HepG2 (cell line): Measurements from ENCODE around the gene NCOA7. TPM values are rescaled to one million over a fixed set of nuclear protein-coding genes. Genes with fewer than 3 reads are reported as not detected.

Experiments
- ATAC-seq: fragments of 200-7000 bp; cut with Tn5 transposase; 3 replicates; pipeline ENCODE4 v1.9.1; 2020; ENCODE audit warnings: mild to moderate bottlenecking, moderate library complexity
- BruUV-seq: library from RNA; stranded (reverse); fragments of 400-500 nt; replicated peaks from 2 replicates; lab custom pipeline; 2021; lab: Mats Ljungman, UMichigan
- CTCF ChIA-PET: fragments of 300-600 bp; formaldehyde crosslinking; extraction: SDS; loops from one replicate; lab custom pipeline; 2021; ENCODE audit warnings: low total read pairs, inconsistent platforms, low intra/inter-chr PET ratio; lab: Yijun Ruan, JAX
- POLR2A ChIA-PET: fragments of 350-600 bp; sonication (Branson Sonifier 250); formaldehyde crosslinking; loops from one replicate; lab custom pipeline; 2020; ENCODE audit warnings: antibody characterized with exemption, inconsistent platforms; lab: Yijun Ruan, JAX
- DNase-seq: peaks from one replicate; pipeline ENCODE4 v3.0.0-alpha.2; 2015; ENCODE audit warnings: low spot score
- FAIRE-seq: peaks from 3 replicates; lab custom pipeline; 2011; peaks lifted over from hg19 to GRCh38; lab: Jason Lieb, UNC
- H2AFZ ChIP-seq: one replicate; pipeline ENCODE4 v1.6.1; 2011; ENCODE audit warnings: low read length, inconsistent platforms
- H3K27ac ChIP-seq: fragments of 300-600 bp; 3 replicates; pipeline ENCODE4 v1.8.0; 2011; ENCODE audit warnings: mixed run types, mild to moderate bottlenecking, mixed read lengths, low read length, inconsistent platforms; ENCODE audit not compliant: insufficient read depth; ENCODE audit errors: extremely low read length
- H3K27me3 ChIP-seq, 2 experiments: fragments of 200-600 bp in 1 of 2; 2 replicates in 1 of 2; 3 replicates in 1 of 2; pipeline versions ENCODE4 v1.6.0 to v1.8.0; 2011; ENCODE audit warnings: low read length in 2 of 2, mild to moderate bottlenecking in 2 of 2, moderate library complexity in 2 of 2, inconsistent platforms in 1 of 2; ENCODE audit not compliant: insufficient read depth in 2 of 2, control insufficient read depth in 1 of 2
- H3K36me3 ChIP-seq, 2 experiments: fragments of 200-600 bp in 1 of 2; replicated peaks in 1 of 2; 2 replicates in 1 of 2; 3 replicates in 1 of 2; pipeline versions ENCODE4 v1.5.1 to v1.8.0; 2011; ENCODE audit warnings: low read length in 2 of 2, inconsistent platforms in 1 of 2; ENCODE audit not compliant: insufficient read depth in 2 of 2, control insufficient read depth in 1 of 2
- H3K4me1 ChIP-seq: 2 replicates; pipeline ENCODE4 v1.5.1; 2012; ENCODE audit warnings: low read length, inconsistent platforms; ENCODE audit not compliant: insufficient read depth
- H3K4me2 ChIP-seq: 2 replicates; pipeline ENCODE4 v1.6.0; 2011; ENCODE audit warnings: low read depth, low read length, inconsistent platforms
- H3K4me3 ChIP-seq, 3 experiments: fragments of 200-600 bp in 1 of 3; sonication (generic), shearing (Covaris generic) in 1 of 3; replicated peaks in 1 of 3; 2 replicates each; pipeline ENCODE4 v1.5.1; 2011 to 2016; ENCODE audit warnings: low read length in 3 of 3, inconsistent platforms in 2 of 3, low read depth in 2 of 3, mild to moderate bottlenecking in 2 of 3, control low read depth in 1 of 3, mixed read lengths in 1 of 3; ENCODE audit not compliant: insufficient read depth in 1 of 3
- H3K79me2 ChIP-seq: one replicate; pipeline ENCODE4 v1.6.1; 2011; ENCODE audit warnings: low read length, inconsistent platforms; ENCODE audit not compliant: insufficient read depth
- H3K9ac ChIP-seq: 2 replicates; pipeline ENCODE4 v1.6.0; 2011; ENCODE audit warnings: mild to moderate bottlenecking, low read depth, low read length, inconsistent platforms; ENCODE audit not compliant: insufficient read depth
- H3K9me3 ChIP-seq: 2 replicates; pipeline ENCODE4 v1.5.1; 2012; ENCODE audit warnings: mild to moderate bottlenecking, low read length
- H4K20me1 ChIP-seq: 2 replicates; pipeline ENCODE4 v1.6.0; 2011; ENCODE audit warnings: inconsistent platforms, mild to moderate bottlenecking, low read length, moderate library complexity; ENCODE audit not compliant: insufficient read depth
- CREB1 ChIP-seq, 2 experiments: fragments of 450-650 bp in 1 of 2; IDR thresholded peaks; 2 replicates each; pipeline ENCODE4 v1.6.1; 2016 to 2017; ENCODE audit warnings: control low read depth in 1 of 2, mild to moderate bottlenecking in 1 of 2, missing compliant biosample characterization in 1 of 2, missing genetic modification characterization in 1 of 2
- DMAP1 ChIP-seq: IDR thresholded peaks from 2 replicates; pipeline ENCODE4 v1.6.1; 2016
- FOXK2 ChIP-seq: fragments of 450-650 bp; IDR thresholded peaks from 2 replicates; pipeline ENCODE4 v1.6.1; 2016
- ZNF468 ChIP-seq: sonication (generic); formaldehyde crosslinking; IDR thresholded peaks from 2 replicates; pipeline ENCODE4 v1.8.0; 2022; ENCODE audit warnings: mild to moderate bottlenecking, moderate library complexity, missing genetic modification reagents
- WGBS: methylation state at CpG from one replicate; pipeline ENCODE4 v1.1.6; 2017; ENCODE audit warnings: low lambda C conversion rate; 5-methylcytosine and 5-hydroxymethylcytosine counted together
- in situ Hi-C: cut with HindIII; loops from 2 replicates; pipeline ENCODE4 v1.10.0; 2017; ENCODE audit warnings: low pct_unique_long_range_greater_than_20kb; ENCODE audit not compliant: extremely low pct_ligation_motif_present
- intact Hi-C: fragments of 100-400 bp; cut with micrococcal nuclease; formaldehyde crosslinking; loops from one replicate; pipeline ENCODE4 v1.10.0; 2022; ENCODE audit not compliant: unreplicated experiment
- polyA plus RNA-seq, 8 experiments: library from polyadenylated mRNA; depleted of rRNA in 3 of 8; stranded (reverse) in 7 of 8; unstranded in 1 of 8; fragments of >200 nt; fragmentation: Illumina TruSeq in 4 of 8; extraction: Trizol in 4 of 8; gene quantifications; 2 replicates each; pipeline versions ENCODE4 v1.2.1 to v1.2.3, GENCODE V29; 2011 to 2016; ENCODE audit warnings: low read depth in 4 of 8, missing spikeins in 1 of 8, mixed read lengths in 1 of 8; ENCODE audit not compliant: insufficient read depth in 1 of 8
- total RNA-seq, 5 experiments: library from RNA; depleted of rRNA; stranded (reverse); fragments of >200 nt; fragmentation: Illumina TruSeq; extraction: Trizol; gene quantifications; 2 replicates each; pipeline ENCODE4 v1.2.3, GENCODE V29; 2016; ENCODE audit warnings: low read depth in 1 of 5
- TF ChIP-seq, protein P1 (sequence below): sonication (generic); formaldehyde crosslinking; IDR thresholded peaks from 2 replicates; pipeline ENCODE4 v1.5.1; 2020; ENCODE audit warnings: missing genetic modification reagents, mild to moderate bottlenecking, borderline replicate concordance
- TF ChIP-seq, protein P2 (sequence below): sonication (generic); formaldehyde crosslinking; IDR thresholded peaks from 2 replicates; pipeline ENCODE4 v1.9.0; 2021; ENCODE audit warnings: missing genetic modification reagents, borderline replicate concordance

NCOA7 gene
- total and polyA plus RNA-seq, 2 of the 13 experiments (the other 11 are each of a cell fraction or from before 2014, with no cell fraction given) = 13.6 to 20.8 TPM

DNA sequence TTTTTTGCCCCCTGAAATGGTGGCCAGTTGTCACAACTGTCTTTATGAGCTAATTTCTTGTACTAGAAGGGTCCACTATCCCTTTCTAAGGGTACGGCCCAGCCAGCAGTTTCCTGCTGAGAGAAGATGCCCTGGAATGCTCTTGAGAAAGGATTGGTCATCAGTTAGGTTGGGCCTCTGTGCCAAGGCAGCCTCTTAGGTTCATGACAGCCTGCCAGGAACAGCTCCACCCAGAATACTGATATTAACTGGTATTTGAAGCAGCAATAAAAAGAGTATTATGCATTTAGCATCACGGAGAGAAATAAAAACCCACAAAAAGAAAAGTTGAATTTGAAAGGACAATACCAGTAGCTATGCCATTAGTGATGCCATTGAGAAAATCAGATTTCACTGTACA is 156.9 kb downstream of the NCOA7 start:
- H3K9me3 ChIP-seq = no peaks in the 10 kb centered on the region
- intact Hi-C loops = no loop called here
- H3K4me3 ChIP-seq = no peak overlapping the region
- in situ Hi-C loops = no loop called here
- no peak overlapping the region for H3K27ac ChIP-seq
- DNase-seq = no peak
- no TSS peak for BruUV-seq
- H3K27me3 ChIP-seq = no peaks in the 10 kb centered on the region
- no peaks in the 10 kb centered on the region for H4K20me1 ChIP-seq
- POLR2A ChIA-PET = interaction anchor here (5.4 kb wide), 1 partner anchor 9 kb away, joined by 48 read pairs; the partner anchor contains the start of gene HINT3
- H3K9ac ChIP-seq = no peak overlapping the region
- H3K36me3 ChIP-seq = no peaks in the 10 kb centered on the region
- no peak overlapping the region for H3K4me2 ChIP-seq
- FAIRE-seq = no peak
- ATAC-seq = no peak
- no peaks in the 10 kb centered on the region for H3K79me2 ChIP-seq
- WGBS = 93% methylated on average over 2 of the region's 2 CpGs
- no peak overlapping the region for H2AFZ ChIP-seq
- CTCF ChIA-PET = no interaction called here
- H3K4me1 ChIP-seq = peaks cover 81% of the 10 kb centered on the region
- TF ChIP-seq, protein P1, sequence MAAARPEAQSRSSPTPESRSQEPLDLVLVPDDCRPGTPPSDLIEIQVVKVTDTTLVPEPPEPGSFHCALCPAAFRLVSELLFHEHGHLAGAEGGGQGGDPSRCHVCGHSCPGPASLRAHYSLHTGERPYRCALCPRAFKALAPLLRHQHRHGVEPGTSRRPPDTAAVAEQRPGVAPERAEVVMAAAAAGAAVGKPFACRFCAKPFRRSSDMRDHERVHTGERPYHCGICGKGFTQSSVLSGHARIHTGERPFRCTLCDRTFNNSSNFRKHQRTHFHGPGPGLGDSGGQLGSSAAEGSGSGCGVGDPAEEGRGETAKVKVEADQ (CRISPR knock-in tag) = no peak
- TF ChIP-seq DMAP1 (CRISPR knock-in tag) (no peak), FOXK2 (no peak), ZNF468 (CRISPR knock-in tag) (no peak), CREB1 (IDR thresholded peaks at IDR 0.05) (no peak), CREB1 (CRISPR knock-in tag; IDR thresholded peaks at IDR 0.05) (no peak)
- TF ChIP-seq, protein P2, sequence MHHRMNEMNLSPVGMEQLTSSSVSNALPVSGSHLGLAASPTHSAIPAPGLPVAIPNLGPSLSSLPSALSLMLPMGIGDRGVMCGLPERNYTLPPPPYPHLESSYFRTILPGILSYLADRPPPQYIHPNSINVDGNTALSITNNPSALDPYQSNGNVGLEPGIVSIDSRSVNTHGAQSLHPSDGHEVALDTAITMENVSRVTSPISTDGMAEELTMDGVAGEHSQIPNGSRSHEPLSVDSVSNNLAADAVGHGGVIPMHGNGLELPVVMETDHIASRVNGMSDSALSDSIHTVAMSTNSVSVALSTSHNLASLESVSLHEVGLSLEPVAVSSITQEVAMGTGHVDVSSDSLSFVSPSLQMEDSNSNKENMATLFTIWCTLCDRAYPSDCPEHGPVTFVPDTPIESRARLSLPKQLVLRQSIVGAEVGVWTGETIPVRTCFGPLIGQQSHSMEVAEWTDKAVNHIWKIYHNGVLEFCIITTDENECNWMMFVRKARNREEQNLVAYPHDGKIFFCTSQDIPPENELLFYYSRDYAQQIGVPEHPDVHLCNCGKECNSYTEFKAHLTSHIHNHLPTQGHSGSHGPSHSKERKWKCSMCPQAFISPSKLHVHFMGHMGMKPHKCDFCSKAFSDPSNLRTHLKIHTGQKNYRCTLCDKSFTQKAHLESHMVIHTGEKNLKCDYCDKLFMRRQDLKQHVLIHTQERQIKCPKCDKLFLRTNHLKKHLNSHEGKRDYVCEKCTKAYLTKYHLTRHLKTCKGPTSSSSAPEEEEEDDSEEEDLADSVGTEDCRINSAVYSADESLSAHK (CRISPR knock-in tag) = no peak
